Retinal pigment epithelial cell (primary cell): ENCODE data around the gene PXK.
A peak's percentile ranks its signal among the peaks of the same experiment; 100 is the strongest.

Experiments used
- DNase-seq: peaks from one replicate; pipeline ENCODE4 v3.0.0-alpha.2; 2010; ENCODE audit warnings: low read depth
- H3K4me3 ChIP-seq: 2 replicates; pipeline ENCODE4 v1.5.1; 2011; ENCODE audit warnings: mild to moderate bottlenecking, low read length, control low read depth, moderate library complexity
- TF ChIP-seq, protein P1 (sequence below): conservative IDR thresholded peaks from 2 replicates; pipeline ENCODE4 v1.5.1; 2011; ENCODE audit warnings: low read depth, low read length, control low read depth, inconsistent platforms

PXK gene

DNA sequence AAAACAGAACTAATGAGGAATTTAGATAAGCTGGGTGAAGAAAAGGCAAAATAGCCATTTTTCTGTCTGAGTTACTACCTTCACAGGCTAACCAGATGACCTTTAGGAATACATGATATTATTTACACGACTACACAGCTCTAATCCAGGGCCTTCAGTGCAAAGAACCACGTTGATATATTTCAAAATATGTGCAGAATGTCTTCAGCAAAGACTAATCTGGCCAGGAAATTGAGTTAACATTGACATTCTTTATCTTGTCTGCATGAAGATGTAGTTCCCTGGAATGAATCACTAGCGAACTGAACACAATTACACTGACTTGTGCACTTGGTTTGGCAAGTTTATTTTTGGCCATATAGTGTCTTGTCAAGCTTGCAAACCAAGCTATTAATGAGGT, 59.5 kb downstream of the PXK start:
- H3K4me3 ChIP-seq: no peak overlapping the region
- no peak for DNase-seq
- TF ChIP-seq, protein P1, sequence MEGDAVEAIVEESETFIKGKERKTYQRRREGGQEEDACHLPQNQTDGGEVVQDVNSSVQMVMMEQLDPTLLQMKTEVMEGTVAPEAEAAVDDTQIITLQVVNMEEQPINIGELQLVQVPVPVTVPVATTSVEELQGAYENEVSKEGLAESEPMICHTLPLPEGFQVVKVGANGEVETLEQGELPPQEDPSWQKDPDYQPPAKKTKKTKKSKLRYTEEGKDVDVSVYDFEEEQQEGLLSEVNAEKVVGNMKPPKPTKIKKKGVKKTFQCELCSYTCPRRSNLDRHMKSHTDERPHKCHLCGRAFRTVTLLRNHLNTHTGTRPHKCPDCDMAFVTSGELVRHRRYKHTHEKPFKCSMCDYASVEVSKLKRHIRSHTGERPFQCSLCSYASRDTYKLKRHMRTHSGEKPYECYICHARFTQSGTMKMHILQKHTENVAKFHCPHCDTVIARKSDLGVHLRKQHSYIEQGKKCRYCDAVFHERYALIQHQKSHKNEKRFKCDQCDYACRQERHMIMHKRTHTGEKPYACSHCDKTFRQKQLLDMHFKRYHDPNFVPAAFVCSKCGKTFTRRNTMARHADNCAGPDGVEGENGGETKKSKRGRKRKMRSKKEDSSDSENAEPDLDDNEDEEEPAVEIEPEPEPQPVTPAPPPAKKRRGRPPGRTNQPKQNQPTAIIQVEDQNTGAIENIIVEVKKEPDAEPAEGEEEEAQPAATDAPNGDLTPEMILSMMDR: no peak

DNA sequence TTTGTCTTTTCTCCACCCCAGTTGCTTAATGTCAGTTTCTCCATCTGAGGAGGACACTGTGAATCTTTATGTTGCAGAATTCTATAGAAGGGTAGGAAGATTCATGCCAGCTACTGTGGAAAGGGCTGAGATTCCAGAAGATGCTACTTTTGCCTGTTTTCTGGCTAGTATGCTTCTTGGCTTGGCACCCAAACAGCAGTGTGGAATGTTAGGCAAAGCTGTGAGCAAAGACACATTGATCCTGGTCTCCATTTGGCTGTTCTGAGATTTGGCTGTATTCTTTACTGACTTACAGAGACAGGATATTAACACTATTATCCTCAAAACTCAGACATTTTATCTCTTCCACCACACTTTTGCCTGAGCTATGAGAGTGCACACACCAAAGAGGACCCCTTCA, 61.6 kb downstream of the PXK start:
- TF ChIP-seq, protein P1: no peak
- no peak for DNase-seq
- H3K4me3 ChIP-seq: no peak overlapping the region

DNA sequence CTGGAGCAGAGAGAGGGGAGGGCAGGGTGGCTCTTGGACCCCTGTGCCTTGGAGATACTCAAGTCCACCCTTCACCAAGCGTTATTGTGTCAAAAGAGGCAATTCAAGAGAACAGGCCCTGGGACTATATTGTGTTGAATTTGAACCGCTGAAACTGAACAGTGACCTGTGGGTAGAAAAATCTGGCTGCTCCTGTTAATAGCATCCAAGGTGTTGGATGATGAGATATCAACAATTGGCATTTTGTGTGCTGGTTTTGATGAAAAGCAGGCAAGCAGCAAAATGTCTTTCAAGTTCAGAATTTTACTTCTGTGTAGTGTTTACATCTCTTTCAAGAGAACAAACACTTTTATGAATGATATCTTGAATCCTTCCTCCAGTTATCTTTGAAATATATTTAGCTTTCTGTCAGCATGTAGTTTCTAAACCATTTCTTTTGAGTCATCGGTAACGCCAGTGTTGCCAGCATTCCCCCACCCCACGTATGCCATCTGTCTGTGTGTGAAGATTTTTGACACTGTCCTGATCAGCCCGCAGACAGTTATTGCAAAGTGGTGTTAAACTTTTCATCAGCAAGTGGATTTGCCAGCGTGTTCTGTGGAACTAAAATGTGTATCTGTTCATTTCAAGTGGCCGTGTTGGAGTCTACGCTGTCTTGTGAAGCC, 66.1 kb downstream of the PXK start:
- H3K4me3 ChIP-seq: no peak overlapping the region
- TF ChIP-seq, protein P1: no peak
- DNase-seq: no peak

GRCh38 chr3:58403513-58404109, 70.9 kb downstream of the PXK start:
- TF ChIP-seq, protein P1: no peak
- H3K4me3 ChIP-seq: no peak overlapping the region
- no peak for DNase-seq

DNA sequence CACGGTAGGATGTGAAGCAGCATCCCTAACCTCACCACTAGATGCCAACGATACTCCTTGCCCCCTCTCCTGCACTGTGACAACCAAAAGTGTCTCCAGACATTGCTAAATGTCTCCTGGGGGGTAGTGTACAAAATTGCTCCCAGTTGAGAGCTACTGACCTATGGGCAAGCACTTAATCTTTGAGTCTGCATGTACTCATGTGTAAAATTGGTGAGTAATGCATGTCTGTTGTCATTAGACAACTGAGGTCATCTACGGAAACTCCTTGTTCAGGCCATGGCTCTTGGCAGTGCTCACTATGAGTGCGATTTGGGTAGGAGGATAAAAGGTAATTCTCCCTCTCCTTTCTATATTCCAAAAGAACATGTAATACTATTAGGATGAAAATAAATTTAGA, 71.7 kb downstream of the PXK start:
- TF ChIP-seq, protein P1: no peak
- DNase-seq: peak; percentile 70
- no peak overlapping the region for H3K4me3 ChIP-seq

DNA sequence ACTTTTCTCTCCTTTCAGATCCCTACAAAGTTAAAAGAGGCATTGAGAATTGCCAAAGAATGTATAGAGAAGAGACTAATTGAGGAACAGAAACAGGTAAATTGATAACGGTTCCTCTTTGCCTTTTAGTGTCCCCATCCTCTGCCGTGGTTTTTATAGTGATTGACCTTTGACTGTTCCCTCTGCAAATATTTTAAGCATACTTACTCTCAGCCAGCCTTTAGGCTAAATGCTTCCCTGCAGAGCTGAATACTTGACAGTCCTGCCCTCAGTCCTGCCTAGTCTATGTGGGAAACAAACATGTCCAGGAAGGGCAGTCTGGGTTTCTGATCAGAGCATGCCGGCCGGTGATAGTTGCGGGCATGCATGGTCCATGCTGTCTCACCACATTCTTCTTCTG, 76.2 kb downstream of the PXK start:
- DNase-seq: no peak

DNA sequence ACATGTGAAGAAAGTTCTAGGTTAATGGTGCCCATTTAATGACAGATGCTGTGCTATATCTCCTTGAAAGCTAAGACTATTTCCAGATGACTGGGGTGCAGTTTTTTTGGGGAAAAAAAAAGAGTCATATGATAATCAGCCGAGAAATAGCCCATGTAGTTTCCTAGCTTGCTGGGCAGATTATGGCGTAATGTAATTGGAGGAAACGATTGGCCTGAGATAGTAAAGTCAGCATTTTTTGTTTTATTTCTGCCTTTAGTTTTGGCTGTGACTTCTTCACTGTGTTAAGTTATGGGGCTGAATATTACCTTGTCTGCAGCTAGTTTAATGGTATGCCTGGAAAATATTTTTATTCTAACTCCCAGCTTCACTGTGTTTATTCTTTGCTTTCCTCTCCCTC, 77.0 kb downstream of the PXK start:
- TF ChIP-seq, protein P1: no peak
- no peak overlapping the region for H3K4me3 ChIP-seq
- no peak for DNase-seq

More for the DNA sequence above, 76.2 kb downstream of the PXK start:
- H3K4me3 ChIP-seq: no peak overlapping the region
- TF ChIP-seq, protein P1: no peak
